HG03460 (cell line): ENCODE measurements around the gene TGFB3.

Experiments used
- ATAC-seq: cut with Tn5 transposase; IDR thresholded peaks from one replicate; pipeline ENCODE4 v1.9.1; 2021; ENCODE audit not compliant: unreplicated experiment

Gene TGFB3

DNA sequence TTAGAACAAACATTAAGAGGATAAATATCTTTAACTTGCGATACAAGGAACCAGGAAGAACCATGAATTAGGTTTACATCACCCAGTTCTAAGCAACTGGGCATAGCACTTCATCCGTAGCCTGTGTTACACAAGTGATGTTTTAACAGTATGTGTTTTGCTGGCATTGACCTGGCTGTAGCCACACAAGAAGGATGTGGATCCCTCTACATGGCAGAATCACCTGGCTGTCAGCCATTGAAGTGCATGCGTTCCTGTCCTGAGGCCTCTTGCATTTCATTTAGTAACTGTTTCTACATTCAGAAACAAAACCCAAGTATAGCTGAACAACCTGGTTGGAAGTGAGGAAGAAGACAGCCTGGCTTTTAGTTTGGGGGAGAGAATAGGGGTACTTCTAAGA lies 72.2 kb downstream of the TGFB3 start:
- ATAC-seq, result no peak
